Measurements from ENCODE around the gene RNF40.

Gene RNF40

DNA sequence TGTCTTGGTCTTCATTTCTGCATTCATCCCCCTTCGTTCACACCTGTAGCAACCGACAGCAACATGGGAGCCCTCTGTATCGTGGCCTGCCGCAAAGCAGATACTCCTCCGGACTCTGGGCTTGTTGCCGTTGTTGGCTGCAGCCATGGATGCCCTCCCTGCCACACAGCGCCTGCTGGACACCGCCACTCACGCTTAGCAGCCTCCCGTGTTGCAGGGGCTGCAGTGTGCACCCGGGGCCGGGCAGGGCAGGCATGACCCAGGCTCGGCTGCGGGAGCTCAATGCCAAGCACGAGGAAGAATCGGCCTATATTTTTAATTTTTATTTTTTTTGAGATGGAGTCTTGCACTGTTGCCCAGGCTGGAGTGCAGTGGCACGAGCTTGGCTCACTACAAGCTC is 59.8 kb downstream of the RNF40 start:
- no peak for DNase-seq

All from effector CD4-positive, alpha-beta T cell (primary cell).